ENCODE measurements around the gene ZIC2. TPM values are rescaled to one million over a fixed set of nuclear protein-coding genes. Genes with fewer than 3 reads are reported as not detected.

The ZIC2 gene
- total RNA-seq, 4 donors from 2014 or later = not detected

DNA sequence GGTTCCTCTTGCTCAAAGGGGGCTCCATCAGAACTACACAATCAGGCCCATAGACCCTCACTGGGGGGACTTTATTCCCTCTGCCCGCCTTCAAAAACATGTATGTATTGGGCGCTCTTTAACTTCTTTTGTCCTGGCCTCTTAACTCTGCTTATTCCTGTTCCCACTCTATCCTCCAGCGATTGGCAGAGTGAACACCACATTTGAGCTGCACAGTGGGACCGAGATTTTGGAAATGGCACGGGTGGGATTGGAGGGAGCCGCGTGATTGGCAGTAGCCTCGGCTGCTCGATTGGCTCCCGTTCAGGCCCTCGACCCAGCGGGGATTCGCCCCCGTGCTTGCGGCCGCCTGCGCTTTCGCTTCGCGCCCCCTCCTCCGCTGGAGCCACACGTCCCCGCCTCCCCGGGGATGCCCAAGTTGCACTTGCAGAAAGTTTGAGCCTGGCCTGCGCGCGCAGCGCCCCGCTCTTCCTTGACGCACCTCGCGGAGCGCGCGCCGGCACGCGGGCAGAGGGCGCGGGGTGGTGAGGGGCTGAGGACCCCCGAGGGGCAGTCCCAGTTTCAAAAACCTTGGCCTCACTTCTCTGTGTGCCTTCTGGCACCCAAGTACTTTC lies 9.9 kb upstream of the ZIC2 start, which contains the start of gene ZIC5:
Gene ZIC5 (minus strand): TSS at position 192 of the 614 bp plus-strand sequence. CDS start 164 bp downstream, at position 28.
- H3K36me3 ChIP-seq = no peaks in the 10 kb centered on the region
- H3K27me3 ChIP-seq = peaks cover 13 to 95% of the 10 kb centered on the region in 2 donors
- peaks cover 0 to 39% (median 23%) of the 10 kb centered on the region in 4 donors for H3K4me1 ChIP-seq
- H3K4me3 ChIP-seq = peak within 1 kb of the TSS in 1 of 4 donors; percentile 33
- no peak for DNase-seq (ENCODE audit: low spot score in 2 of 2)
- H3K9me3 ChIP-seq = peaks cover 0 to 14% (median 0%) of the 10 kb centered on the region in 4 donors
- 2 to 3% methylated on average over 14 to 21 of the region's 41 CpGs for WGBS, 2 donors
- TF ChIP-seq EP300 (IDR thresholded peaks at IDR 0.05) (no peak), CTCF (IDR thresholded peaks at IDR 0.05) (no peak), POLR2A (IDR thresholded peaks at IDR 0.05) (no peak)
- no peak within 1 kb of the TSS for H3K27ac ChIP-seq

DNA sequence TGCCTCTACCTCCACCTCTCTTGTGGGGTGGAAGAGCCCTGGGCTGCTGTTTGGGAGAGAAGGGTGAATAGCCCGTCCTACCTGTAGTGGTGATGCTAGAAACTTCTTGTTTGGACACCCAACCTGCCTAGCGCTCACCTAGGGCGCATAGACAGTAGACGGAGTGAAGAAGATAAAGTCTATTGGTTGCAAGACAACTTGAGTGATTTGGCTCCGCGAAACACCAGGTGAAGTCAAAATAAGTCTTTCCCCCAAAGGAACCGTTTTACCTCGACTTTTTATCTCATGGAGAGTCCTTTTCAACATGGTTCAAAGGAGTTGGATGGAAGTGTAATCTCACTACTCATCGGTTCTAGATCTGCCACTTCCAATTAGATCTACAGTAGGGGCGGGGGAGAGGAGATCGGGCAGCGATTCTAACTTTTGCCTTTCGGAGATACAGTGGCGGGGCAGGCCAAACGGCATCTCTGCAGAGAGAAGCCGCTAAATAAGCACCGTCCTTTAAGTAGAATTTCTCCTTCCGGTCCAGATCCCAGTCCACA lies 9.3 kb upstream of the ZIC2 start:
- Histone ChIP-seq H3K27me3 (peaks cover 13 to 95% of the 10 kb centered on the region in 2 donors), H3K4me1 (peaks cover 0 to 39% (median 23%) of the 10 kb centered on the region in 4 donors), H3K36me3 (no peaks in the 10 kb centered on the region), H3K9me3 (peaks cover 0 to 14% (median 0%) of the 10 kb centered on the region in 4 donors), H3K4me3 (no peak overlapping the region), H3K27ac (no peak overlapping the region)
- no peak for DNase-seq (ENCODE audit: low spot score in 2 of 2)
- TF ChIP-seq EP300 (IDR thresholded peaks at IDR 0.05) (no peak), CTCF (IDR thresholded peaks at IDR 0.05) (no peak), POLR2A (IDR thresholded peaks at IDR 0.05) (no peak)
- 8 to 15% methylated on average over 18 of the region's 18 CpGs for WGBS, 2 donors

GRCh38 chr13:99973163-99973807 lies 8.3 kb upstream of the ZIC2 start:
- Histone ChIP-seq H3K27ac (no peak overlapping the region), H3K4me3 (no peak overlapping the region), H3K36me3 (no peaks in the 10 kb centered on the region), H3K9me3 (peaks cover 0 to 14% (median 0%) of the 10 kb centered on the region in 4 donors), H3K27me3 (peaks cover 19 to 95% of the 10 kb centered on the region in 2 donors), H3K4me1 (peaks cover 0 to 39% (median 23%) of the 10 kb centered on the region in 4 donors)
- no peak for DNase-seq (ENCODE audit: low spot score in 2 of 2)
- TF ChIP-seq POLR2A (IDR thresholded peaks at IDR 0.05) (no peak), EP300 (IDR thresholded peaks at IDR 0.05) (peak in 1 of 2 donors; percentile 60), CTCF (IDR thresholded peaks at IDR 0.05) (no peak)
- WGBS, 2 donors = 15 to 21% methylated on average over 11 of the region's 11 CpGs

GRCh38 chr13:99973808-99974185 lies 7.8 kb upstream of the ZIC2 start:
- 17 to 19% methylated on average over 6 of the region's 6 CpGs for WGBS, 2 donors
- H3K27me3 ChIP-seq = peaks cover 19 to 95% of the 10 kb centered on the region in 2 donors
- H3K27ac ChIP-seq = no peak overlapping the region
- no peak for DNase-seq (ENCODE audit: low spot score in 2 of 2)
- no peak for TF ChIP-seq CTCF (IDR thresholded peaks at IDR 0.05)
- no peak for TF ChIP-seq EP300 (IDR thresholded peaks at IDR 0.05)
- no peak for TF ChIP-seq POLR2A (IDR thresholded peaks at IDR 0.05)
- H3K4me1 ChIP-seq = peaks cover 0 to 39% (median 21%) of the 10 kb centered on the region in 4 donors
- H3K4me3 ChIP-seq = no peak overlapping the region
- H3K36me3 ChIP-seq = no peaks in the 10 kb centered on the region
- peaks cover 0 to 14% (median 0%) of the 10 kb centered on the region in 4 donors for H3K9me3 ChIP-seq
